Stimulated activated CD4-positive, alpha-beta T cell treated with anti-CD3 and anti-CD28 coated beads, Interleukin-15, amount 100 ng/mL, for 48 hours (primary cell): Measurements from ENCODE around the gene RBMXL3.
"Not testable (repeated sequence)": the region's sequence is repeated elsewhere in the genome, so short reads cannot be mapped to it uniquely, and the experiment has no call there.

Source experiments
- DNase-seq, 2 donors: peaks; one replicate each; pipeline ENCODE4 v3.0.0-alpha.2; 2020; ENCODE audit warnings: low read depth in 2 of 2

RBMXL3 gene

GRCh38 chrX:115189110-115189509 lies at the start of gene RBMXL3:
TSS of gene RBMXL3 (plus strand) at chrX:115189410. CDS start at chrX:115189442, 32 bp downstream.
- no peak for DNase-seq

DNA sequence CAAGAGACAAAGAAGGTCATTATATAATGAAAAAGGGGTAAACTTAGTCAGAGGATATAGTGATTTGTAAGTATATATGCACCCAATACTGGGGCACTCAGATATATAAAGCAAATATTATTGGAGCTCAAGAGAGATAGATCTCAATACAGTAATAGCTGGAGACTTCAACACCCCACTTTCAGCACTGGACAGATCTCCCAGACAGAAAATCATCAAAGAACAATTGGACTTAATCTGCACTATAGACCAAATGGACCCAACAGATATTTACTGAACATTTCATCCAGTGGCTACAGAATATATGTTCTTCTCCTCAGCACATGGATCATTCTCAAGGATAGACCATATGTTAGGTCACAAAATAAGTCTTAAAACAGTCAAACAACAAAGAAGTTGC lies 47.2 kb upstream of the RBMXL3 start:
- DNase-seq: no peak

DNA sequence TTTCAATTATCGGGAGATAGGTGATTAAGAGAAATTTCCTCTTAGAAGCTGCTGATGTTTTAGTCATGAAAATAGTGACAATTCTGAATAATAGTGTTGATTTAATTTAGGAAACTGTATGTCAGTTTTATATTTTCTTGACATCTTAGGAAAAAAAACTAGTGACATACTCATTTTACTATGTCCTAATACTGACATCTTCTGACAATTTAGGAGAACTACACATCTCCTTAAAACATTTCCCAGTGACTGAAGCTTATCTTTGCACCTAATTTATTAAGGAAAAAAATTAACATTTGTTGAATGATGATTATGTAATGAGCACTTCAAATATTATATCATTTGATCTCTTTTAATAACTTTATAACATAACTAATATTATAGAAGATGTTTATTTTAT lies 42.0 kb upstream of the RBMXL3 start:
- no peak for DNase-seq

DNA sequence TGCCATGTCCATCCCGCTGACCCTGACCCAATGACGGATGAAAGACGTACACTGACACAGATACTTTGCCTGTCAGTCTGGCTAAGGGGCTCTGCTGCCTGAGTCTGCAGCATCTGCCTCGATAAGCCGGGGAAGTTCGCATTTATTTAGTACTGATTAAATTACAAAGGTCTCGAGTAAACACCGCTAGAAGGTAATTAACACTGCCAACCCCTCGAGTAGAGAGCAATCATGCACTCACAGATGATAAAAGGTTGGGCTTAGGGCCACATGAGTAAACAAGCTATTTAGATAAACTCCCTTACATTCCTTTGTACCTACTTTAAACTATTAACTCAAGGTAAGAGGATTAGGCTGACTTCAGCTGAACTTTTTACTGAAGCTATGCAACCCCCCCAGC lies 16.0 kb upstream of the RBMXL3 start:
- DNase-seq: no peak

GRCh38 chrX:115174548-115174947 lies 14.7 kb upstream of the RBMXL3 start:
- DNase-seq: no peak

- DNase-seq: no peak
Observed at GRCh38 chrX:115177932-115178331, 11.3 kb upstream of the RBMXL3 start.

DNA sequence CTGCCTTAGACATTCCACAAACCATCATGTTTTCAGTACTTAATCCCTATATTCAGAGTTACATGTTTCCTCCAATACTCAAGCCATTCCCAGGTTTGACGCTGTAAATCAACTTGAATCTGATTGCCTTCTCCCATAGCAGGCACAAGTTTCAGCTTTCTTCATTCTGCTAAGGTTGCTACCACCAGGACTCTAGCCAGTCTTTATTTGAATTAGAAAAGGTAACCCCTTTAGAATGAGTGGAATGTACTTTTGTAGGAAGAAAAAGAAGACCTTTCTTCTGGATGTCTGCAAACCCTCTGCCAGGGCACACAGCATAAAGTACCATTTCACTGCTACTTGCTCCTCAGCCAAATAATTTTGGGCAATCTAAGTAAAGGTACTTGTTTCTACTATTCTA lies 10.7 kb upstream of the RBMXL3 start:
- no peak for DNase-seq

GRCh38 chrX:115183980-115184379 lies 5.2 kb upstream of the RBMXL3 start:
- no peak for DNase-seq

DNA sequence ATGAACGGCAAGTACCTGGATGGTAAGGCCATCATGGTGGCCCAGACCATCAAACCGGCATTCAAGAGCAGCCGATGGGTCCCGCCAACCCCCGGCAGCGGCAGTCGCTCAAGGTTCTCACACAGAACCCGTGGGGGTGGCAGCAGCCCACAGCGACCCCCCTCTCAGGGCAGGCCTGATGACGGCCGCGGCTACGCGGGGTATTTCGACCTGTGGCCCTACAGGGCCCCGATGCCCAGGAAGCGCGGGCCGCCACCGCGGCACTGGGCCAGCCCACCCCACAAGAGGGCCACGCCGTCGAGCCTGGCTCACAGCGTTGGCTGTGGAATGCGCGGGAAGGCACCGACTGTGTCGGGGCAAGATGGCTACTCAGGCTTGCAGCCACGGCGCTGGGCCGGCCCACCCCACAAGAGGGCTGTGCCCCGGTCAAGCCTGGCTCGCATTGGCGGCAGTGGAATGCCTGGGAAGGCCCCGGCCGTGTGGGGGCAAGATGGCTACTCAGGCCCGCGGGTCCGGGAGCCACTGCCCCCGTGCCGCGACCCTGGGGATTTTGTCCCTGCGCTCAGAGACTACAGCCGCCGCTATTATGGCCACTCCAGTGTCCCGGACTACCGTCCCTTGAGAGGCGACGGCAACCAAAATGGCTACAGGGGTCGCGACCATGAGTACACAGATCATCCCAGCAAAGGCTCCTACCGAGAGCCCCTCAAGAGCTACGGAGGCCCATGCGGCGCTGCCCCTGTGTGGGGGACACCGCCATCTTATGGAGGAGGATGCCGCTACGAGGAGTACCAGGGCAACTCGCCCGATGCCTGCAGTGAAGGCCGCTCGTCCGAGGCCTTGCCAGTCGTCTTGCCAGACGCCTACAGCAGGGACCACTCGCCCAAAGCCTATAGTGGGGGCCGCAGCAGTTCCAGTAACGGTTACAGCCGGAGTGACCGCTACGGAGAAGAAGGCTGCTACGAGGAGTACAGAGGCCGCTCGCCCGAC lies 731 bp downstream of the RBMXL3 start:
- DNase-seq: no peak

DNA sequence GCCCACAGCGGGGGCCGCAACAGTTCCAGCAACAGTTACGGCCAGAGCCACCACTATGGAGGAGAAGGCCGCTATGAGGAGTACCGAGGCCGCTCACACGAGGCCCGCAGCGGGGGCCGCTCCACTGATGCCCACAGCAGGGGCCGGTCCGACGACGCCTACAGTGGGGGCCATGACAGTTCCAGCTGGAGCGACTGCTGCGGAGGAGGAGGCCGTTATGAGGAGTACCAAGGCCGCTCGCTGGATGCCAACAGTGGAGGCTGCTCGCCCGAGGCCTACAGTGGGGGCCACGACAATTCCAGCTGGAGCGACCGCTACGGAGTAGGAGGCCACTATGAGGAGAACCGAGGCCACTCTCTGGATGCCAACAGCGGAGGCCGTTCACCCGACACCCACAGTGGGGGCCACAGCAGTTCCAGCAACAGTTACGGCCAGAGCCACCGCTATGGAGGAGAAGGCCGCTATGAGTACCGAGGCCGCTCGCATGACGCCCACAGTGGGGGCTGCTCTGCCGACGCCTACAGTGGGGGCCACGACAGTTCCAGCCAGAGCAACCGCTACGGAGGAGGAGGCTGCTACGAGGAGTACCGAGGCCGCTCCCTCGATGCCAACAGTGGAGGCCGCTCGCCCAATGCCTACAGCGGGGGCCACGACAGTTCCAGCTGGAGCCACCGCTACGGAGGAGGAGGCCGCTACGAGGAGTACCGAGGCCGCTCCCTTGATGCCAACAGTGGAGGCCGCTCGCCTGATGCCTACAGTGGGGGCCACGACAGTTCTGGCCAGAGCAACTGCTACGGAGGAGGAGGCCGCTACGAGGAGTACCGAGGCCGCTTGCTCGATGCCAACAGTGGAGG lies 1.7 kb downstream of the RBMXL3 start:
- no peak for DNase-seq

DNA sequence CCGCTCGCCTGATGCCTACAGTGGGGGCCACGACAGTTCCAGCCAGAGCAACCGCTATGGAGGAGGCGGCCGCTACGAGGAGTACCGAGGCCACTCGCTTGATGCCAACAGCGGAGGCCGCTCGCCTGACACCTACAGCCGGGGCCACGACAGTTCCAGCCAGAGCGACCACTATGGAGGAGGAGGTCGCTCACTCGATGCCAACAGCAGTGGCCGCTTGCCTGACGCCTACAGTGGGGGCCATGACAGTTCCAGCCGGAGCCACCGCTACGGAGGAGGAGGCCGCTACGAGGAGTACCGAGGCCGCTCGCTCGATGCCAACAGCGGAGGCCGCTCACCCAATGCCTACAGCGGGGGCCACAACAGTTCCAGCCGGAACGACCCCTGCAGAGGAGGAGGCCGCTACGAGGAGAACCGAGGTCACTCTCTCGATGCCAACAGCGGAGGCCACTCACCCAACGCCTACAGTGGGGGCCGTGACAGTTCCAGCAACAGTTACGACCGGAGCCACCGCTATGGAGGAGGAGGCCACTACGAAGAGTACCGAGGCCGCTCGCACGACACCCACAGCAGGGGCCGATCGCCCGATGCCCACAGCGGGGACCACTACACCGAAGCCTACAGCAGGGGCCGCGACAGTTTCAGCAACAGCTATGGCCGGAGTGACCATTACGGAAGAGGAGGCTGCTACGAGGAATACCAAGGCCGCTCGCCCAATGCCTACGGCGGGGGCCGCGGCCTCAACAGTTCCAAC lies 2.5 kb downstream of the RBMXL3 start:
- DNase-seq: no peak

- no peak for DNase-seq
Observed at GRCh38 chrX:115192244-115192700, 3.1 kb downstream of the RBMXL3 start.

GRCh38 chrX:115204040-115204439 lies 14.8 kb downstream of the RBMXL3 start:
- no peak for DNase-seq

DNA sequence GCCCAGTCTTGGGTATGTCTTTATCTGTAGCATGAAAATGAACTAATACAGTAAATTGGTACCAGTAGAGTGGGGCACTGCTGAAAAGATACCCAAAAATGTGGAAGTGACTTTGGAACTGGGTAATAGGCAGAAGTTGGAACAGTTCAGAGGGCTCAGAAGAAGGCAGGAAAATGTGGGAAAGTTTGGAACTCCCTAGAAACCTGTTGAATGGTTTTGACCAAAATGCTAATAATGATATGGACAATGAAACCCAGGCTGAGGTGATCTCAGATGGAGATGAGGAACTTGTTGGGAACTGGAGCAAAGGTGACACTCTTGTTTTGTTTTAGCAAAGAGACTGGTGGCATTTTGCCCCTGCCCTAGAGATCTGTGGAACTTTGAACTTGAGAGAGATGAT lies 20.3 kb downstream of the RBMXL3 start:
- DNase-seq: not testable (repeated sequence)

DNA sequence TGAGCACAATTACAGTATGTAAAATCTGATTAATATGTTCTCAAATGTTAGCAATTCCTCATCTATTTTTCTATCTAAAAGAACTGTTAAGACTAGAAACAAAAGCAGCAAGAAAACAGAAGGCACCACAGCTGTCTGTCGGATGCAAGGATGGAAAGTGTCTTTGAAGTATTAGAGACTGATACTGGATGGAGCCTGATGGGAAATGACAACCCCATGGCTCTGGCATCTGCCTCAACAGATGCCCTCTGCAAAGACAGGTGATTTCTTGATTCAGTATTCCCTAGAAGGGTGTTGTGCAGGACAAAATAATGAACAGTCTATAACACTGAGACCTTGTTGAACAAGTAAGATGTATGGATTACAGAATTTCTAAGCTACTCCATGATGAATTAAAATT lies 24.9 kb downstream of the RBMXL3 start:
- no peak for DNase-seq

GRCh38 chrX:115214605-115215004 lies 25.4 kb downstream of the RBMXL3 start:
- DNase-seq: no peak

GRCh38 chrX:115217346-115217745 lies 28.1 kb downstream of the RBMXL3 start:
- DNase-seq: not testable (repeated sequence)

- DNase-seq: no peak
Observed at GRCh38 chrX:115226929-115227328, 37.7 kb downstream of the RBMXL3 start.

- DNase-seq: no peak
Observed at GRCh38 chrX:115229337-115230003, 40.3 kb downstream of the RBMXL3 start.

- DNase-seq: no peak
Observed at GRCh38 chrX:115232933-115233496, 43.8 kb downstream of the RBMXL3 start.
